Body of pancreas (tissue), 4 donors: ENCODE results near the gene MARS1. TPM values are rescaled to one million over a fixed set of nuclear protein-coding genes. Genes with fewer than 3 reads are reported as not detected.

Experiments
- ATAC-seq: fragments of 150-250 bp; one replicate; pipeline ENCODE4 v1.9.1; 2016
- DNase-seq, 4 donors: peaks; one replicate each; pipeline ENCODE4 v3.0.0-alpha.2; 2019
- H3K27ac ChIP-seq, 4 donors: fragments of 200-600 bp; sonication (generic); 1 replicate in 3 of 4; 2 replicates in 1 of 4; pipeline versions ENCODE4 v1.5.1 to v1.6.1; 2016 to 2019; ENCODE audit warnings: mild to moderate bottlenecking in 1 of 4, mixed read lengths in 1 of 4, moderate library complexity in 1 of 4
- H3K27me3 ChIP-seq, 2 donors: fragments of 200-600 bp; sonication (generic); one replicate each; pipeline ENCODE4 v1.6.0; 2016; ENCODE audit warnings: mild to moderate bottlenecking in 1 of 2
- H3K36me3 ChIP-seq, 2 donors: fragments of 200-600 bp; sonication (generic); replicated peaks in 1 of 2; 2 replicates each; pipeline ENCODE4 v1.5.1; 2016; ENCODE audit warnings: low read depth in 2 of 2; ENCODE audit not compliant: insufficient read depth in 1 of 2
- H3K4me1 ChIP-seq: fragments of 200-600 bp; sonication (generic); one replicate; pipeline ENCODE4 v1.6.0; 2016
- H3K4me3 ChIP-seq, 2 donors: fragments of 200-600 bp; sonication (generic); 1 replicate in 1 of 2; 2 replicates in 1 of 2; pipeline ENCODE4 v1.5.1; 2016 to 2019
- H3K9me3 ChIP-seq, 3 donors: fragments of 200-600 bp; sonication (generic); 1 replicate in 2 of 3; 2 replicates in 1 of 3; pipeline ENCODE4 v1.5.1; 2016
- CTCF ChIP-seq, 7 experiments: fragments of 450-650 bp in 4 of 7; fragments of 200-600 bp in 3 of 7; sonication (generic) in 3 of 7; IDR thresholded peaks; one replicate each; pipeline ENCODE4 v1.5.1; 2016 to 2019; ENCODE audit warnings: antibody characterized with exemption in 7 of 7
- POLR2A ChIP-seq, 3 donors: fragments of 450-650 bp; IDR thresholded peaks; one replicate each; pipeline ENCODE4 v1.6.1; 2016; ENCODE audit warnings: antibody characterized with exemption in 3 of 3, mild to moderate bottlenecking in 2 of 3
- WGBS, 2 donors: methylation state at CpG; one replicate each; pipeline ENCODE4 v1.1.5; 2017; 5-methylcytosine and 5-hydroxymethylcytosine counted together
- intact Hi-C: fragments of 100-400 bp; cut with DNase I; formaldehyde crosslinking; loops from one replicate; pipeline ENCODE4 v1.15.1; 2023
- total RNA-seq, 2 donors: library from RNA; depleted of rRNA; stranded (reverse); fragments of >200 nt; gene quantifications; one replicate each; pipeline ENCODE4 v1.1.0, GENCODE V29; 2016

MARS1 gene
- total RNA-seq, 2 donors from 2014 or later = 61.7 to 103 TPM

GRCh38 chr12:57522887-57523705, 35.2 kb downstream of the MARS1 start:
- H3K4me1 ChIP-seq = peaks cover 58% of the 10 kb centered on the region
- H3K9me3 ChIP-seq = no peaks in the 10 kb centered on the region
- TF ChIP-seq CTCF (IDR thresholded peaks at IDR 0.05) (peak in 2 of 7 experiments; percentile 8 to 11), POLR2A (IDR thresholded peaks at IDR 0.05) (no peak)
- peak overlapping the region; percentile 95 to 99 (median 98) for H3K27ac ChIP-seq
- intact Hi-C loops = no loop called here
- H3K36me3 ChIP-seq = peaks cover 0 to 11% of the 10 kb centered on the region in 2 donors
- peak overlapping the region; percentile 37 to 96 for H3K4me3 ChIP-seq
- DNase-seq (peak; percentile 48 to 74 (median 56)), ATAC-seq (no peak)
- WGBS, 2 donors = 1% methylated on average over 27 to 32 of the region's 38 CpGs
- no peaks in the 10 kb centered on the region for H3K27me3 ChIP-seq

GRCh38 chr12:57523706-57524614, 36.1 kb downstream of the MARS1 start:
- Histone ChIP-seq H3K9me3 (no peaks in the 10 kb centered on the region), H3K4me1 (peaks cover 49% of the 10 kb centered on the region), H3K27me3 (no peaks in the 10 kb centered on the region), H3K4me3 (peak overlapping the region in 1 of 2 donors; percentile 37), H3K36me3 (peaks cover 0 to 12% of the 10 kb centered on the region in 2 donors), H3K27ac (peak overlapping the region; percentile 95 to 99 (median 98))
- ATAC-seq (no peak), DNase-seq (no peak)
- TF ChIP-seq CTCF (IDR thresholded peaks at IDR 0.05) (no peak), POLR2A (IDR thresholded peaks at IDR 0.05) (no peak)
- WGBS, 2 donors = 49 to 63% methylated on average over 12 to 14 of the region's 14 CpGs
- intact Hi-C loops = no loop called here

GRCh38 chr12:57524814-57525614, 37.1 kb downstream of the MARS1 start:
- peak overlapping the region in 1 of 4 donors; percentile 98 for H3K27ac ChIP-seq
- H3K36me3 ChIP-seq = peaks cover 4 to 12% of the 10 kb centered on the region in 2 donors
- no peak for TF ChIP-seq POLR2A (IDR thresholded peaks at IDR 0.05)
- no peak for TF ChIP-seq CTCF (IDR thresholded peaks at IDR 0.05)
- no peaks in the 10 kb centered on the region for H3K9me3 ChIP-seq
- 54 to 57% methylated on average over 11 of the region's 11 CpGs for WGBS, 2 donors
- no peak overlapping the region for H3K4me3 ChIP-seq
- intact Hi-C loops = no loop called here
- DNase-seq (no peak), ATAC-seq (no peak)
- H3K4me1 ChIP-seq = peaks cover 43% of the 10 kb centered on the region
- no peaks in the 10 kb centered on the region for H3K27me3 ChIP-seq

GRCh38 chr12:57525615-57526383, 37.9 kb downstream of the MARS1 start:
- Histone ChIP-seq H3K27ac (no peak overlapping the region), H3K9me3 (no peaks in the 10 kb centered on the region), H3K4me3 (no peak overlapping the region), H3K27me3 (no peaks in the 10 kb centered on the region), H3K4me1 (peaks cover 43% of the 10 kb centered on the region), H3K36me3 (peaks cover 4 to 20% of the 10 kb centered on the region in 2 donors)
- ATAC-seq (no peak), DNase-seq (no peak)
- intact Hi-C loops = no loop called here
- TF ChIP-seq CTCF (IDR thresholded peaks at IDR 0.05) = no peak
- no peak for TF ChIP-seq POLR2A (IDR thresholded peaks at IDR 0.05)
- 76 to 84% methylated on average over 16 of the region's 16 CpGs for WGBS, 2 donors
